ENCODE results near the gene COX7A2. TPM values are rescaled to one million over a fixed set of nuclear protein-coding genes. Genes with fewer than 3 reads are reported as not detected.

COX7A2 gene
- total RNA-seq, 1 donor from 2014 or later: 330 TPM

DNA sequence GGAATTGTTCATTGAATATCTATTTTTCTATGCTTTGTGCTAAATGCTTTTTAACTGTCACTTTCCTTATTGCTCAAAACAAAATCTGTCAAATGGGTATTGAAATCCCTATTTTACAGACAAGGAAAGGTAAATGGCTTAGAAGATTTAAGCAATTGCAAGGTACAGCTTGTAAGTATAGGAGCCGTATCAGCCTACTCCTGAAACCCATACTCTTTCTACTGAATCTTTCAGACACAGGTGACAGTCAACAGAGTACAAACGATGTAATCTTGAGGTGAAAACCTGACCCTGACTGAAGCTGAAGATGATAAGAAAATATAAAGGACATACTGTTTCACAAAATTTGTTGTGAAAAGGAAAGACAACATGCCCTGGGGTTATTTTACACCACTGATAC, 7.0 kb upstream of the COX7A2 start:
- Histone ChIP-seq H3K4me3 (no peak overlapping the region), H3K27me3 (peaks cover 20% of the 10 kb centered on the region), H3F3A (ENCODE audit: low read depth) (peaks cover 25% of the 10 kb centered on the region), H3K4me2 (no peak overlapping the region), H3K9ac (no peak overlapping the region), H4K20me1 (ENCODE audit: low read depth) (no peaks in the 10 kb centered on the region), H2AFZ (replicated peaks) (no peak overlapping the region), H3K27ac (no peak overlapping the region), H3K79me2 (ENCODE audit: low read depth) (no peaks in the 10 kb centered on the region), H3K4me1 (no peaks in the 10 kb centered on the region), H3K36me3 (peaks cover 3% of the 10 kb centered on the region), H3K9me3 (ENCODE audit: low read depth) (no peaks in the 10 kb centered on the region)
- no peaks in the 10 kb centered on the region for H3K27me3 Mint-ChIP-seq (ENCODE audit: insufficient read depth, low read depth)
- TF ChIP-seq EZH2phosphoT487 (IDR thresholded peaks at IDR 0.05) (no peak), EZH2 (IDR thresholded peaks at IDR 0.05) (no peak)
- TF ChIP-seq, protein P1, sequence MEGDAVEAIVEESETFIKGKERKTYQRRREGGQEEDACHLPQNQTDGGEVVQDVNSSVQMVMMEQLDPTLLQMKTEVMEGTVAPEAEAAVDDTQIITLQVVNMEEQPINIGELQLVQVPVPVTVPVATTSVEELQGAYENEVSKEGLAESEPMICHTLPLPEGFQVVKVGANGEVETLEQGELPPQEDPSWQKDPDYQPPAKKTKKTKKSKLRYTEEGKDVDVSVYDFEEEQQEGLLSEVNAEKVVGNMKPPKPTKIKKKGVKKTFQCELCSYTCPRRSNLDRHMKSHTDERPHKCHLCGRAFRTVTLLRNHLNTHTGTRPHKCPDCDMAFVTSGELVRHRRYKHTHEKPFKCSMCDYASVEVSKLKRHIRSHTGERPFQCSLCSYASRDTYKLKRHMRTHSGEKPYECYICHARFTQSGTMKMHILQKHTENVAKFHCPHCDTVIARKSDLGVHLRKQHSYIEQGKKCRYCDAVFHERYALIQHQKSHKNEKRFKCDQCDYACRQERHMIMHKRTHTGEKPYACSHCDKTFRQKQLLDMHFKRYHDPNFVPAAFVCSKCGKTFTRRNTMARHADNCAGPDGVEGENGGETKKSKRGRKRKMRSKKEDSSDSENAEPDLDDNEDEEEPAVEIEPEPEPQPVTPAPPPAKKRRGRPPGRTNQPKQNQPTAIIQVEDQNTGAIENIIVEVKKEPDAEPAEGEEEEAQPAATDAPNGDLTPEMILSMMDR (IDR thresholded peaks at IDR 0.05): no peak
- H3K36me3 Mint-ChIP-seq: no peaks in the 10 kb centered on the region
- no peak for DNase-seq (ENCODE audit: low spot score)
- no peak overlapping the region for H3K4me3 Mint-ChIP-seq
- no peaks in the 10 kb centered on the region for H3K9me3 Mint-ChIP-seq
- no peak overlapping the region for H3K27ac Mint-ChIP-seq
- no peaks in the 10 kb centered on the region for H3K4me1 Mint-ChIP-seq

DNA sequence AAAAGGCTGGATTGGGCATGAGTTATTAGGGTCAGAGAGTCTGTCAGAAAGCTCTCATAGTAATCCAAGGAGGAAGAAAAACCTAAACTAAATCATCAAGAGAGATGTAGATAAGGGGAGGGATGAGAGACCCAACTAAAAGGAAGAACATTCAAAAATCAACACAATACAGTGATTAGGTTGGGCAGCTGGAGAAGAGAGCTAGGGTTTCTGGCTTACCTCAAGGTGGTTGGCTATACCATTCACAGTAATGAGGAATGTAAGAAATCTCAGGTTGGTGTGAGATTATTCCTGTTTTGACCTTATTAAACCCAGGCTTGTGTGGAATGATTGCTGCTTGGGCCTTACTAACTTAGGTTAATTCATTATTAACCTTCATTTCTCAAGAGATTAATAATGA, 6.2 kb upstream of the COX7A2 start:
- Histone ChIP-seq H3K4me2 (no peak overlapping the region), H3F3A (ENCODE audit: low read depth) (peaks cover 22% of the 10 kb centered on the region), H2AFZ (replicated peaks) (no peak overlapping the region), H3K9ac (no peak overlapping the region), H3K9me3 (ENCODE audit: low read depth) (no peaks in the 10 kb centered on the region), H4K20me1 (ENCODE audit: low read depth) (no peaks in the 10 kb centered on the region), H3K36me3 (peaks cover 3% of the 10 kb centered on the region), H3K27ac (no peak overlapping the region), H3K4me1 (no peaks in the 10 kb centered on the region), H3K27me3 (peaks cover 22% of the 10 kb centered on the region), H3K79me2 (ENCODE audit: low read depth) (no peaks in the 10 kb centered on the region), H3K4me3 (no peak overlapping the region)
- peaks cover 1% of the 10 kb centered on the region for H3K4me1 Mint-ChIP-seq
- H3K4me3 Mint-ChIP-seq: no peak overlapping the region
- no peaks in the 10 kb centered on the region for H3K36me3 Mint-ChIP-seq
- no peaks in the 10 kb centered on the region for H3K9me3 Mint-ChIP-seq
- H3K27ac Mint-ChIP-seq: no peak overlapping the region
- TF ChIP-seq, protein P1 (IDR thresholded peaks at IDR 0.05): no peak
- DNase-seq (ENCODE audit: low spot score): no peak
- H3K27me3 Mint-ChIP-seq (ENCODE audit: insufficient read depth, low read depth): no peaks in the 10 kb centered on the region

DNA sequence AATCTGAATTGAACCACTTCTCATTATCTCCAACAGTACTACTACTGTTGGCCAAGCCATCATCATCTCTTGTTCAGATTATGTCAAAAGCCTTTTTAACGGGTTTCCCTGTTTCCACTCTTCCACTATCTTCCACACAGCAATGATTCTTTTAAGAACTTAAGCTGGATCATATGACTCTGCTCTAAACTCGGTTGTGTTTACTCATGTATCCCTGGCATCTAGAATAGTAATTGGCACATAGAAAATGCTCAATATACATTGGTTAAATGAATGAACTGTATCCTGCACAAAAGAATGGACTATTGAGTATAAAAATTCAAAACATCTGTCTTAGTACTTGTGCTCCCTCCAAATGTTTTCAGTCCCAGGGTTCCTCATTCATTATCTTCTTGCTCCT, 2.8 kb upstream of the COX7A2 start:
- no peak overlapping the region for H3K4me3 Mint-ChIP-seq
- H2AFZ ChIP-seq (replicated peaks): no peak overlapping the region
- no peak overlapping the region for H3K9ac ChIP-seq
- H3K27me3 ChIP-seq: peaks cover 22% of the 10 kb centered on the region
- H3K4me1 ChIP-seq: peaks cover 4% of the 10 kb centered on the region
- no peak for DNase-seq (ENCODE audit: low spot score)
- no peak overlapping the region for H3K4me3 ChIP-seq
- H3K27ac ChIP-seq: no peak overlapping the region
- H3K36me3 Mint-ChIP-seq: peaks cover under 1% of the 10 kb centered on the region
- H3K27me3 Mint-ChIP-seq (ENCODE audit: insufficient read depth, low read depth): peaks cover 4% of the 10 kb centered on the region
- peaks cover 14% of the 10 kb centered on the region for H3K4me1 Mint-ChIP-seq
- peaks cover 25% of the 10 kb centered on the region for H3F3A ChIP-seq (ENCODE audit: low read depth)
- peaks cover 21% of the 10 kb centered on the region for H3K79me2 ChIP-seq (ENCODE audit: low read depth)
- TF ChIP-seq EZH2phosphoT487 (IDR thresholded peaks at IDR 0.05): no peak
- TF ChIP-seq, protein P1 (IDR thresholded peaks at IDR 0.05): no peak
- TF ChIP-seq EZH2 (IDR thresholded peaks at IDR 0.05): no peak
- H3K9me3 Mint-ChIP-seq: no peaks in the 10 kb centered on the region
- no peak overlapping the region for H3K4me2 ChIP-seq
- peaks cover 3% of the 10 kb centered on the region for H3K36me3 ChIP-seq
- no peak overlapping the region for H3K27ac Mint-ChIP-seq
- H3K9me3 ChIP-seq (ENCODE audit: low read depth): no peaks in the 10 kb centered on the region
- H4K20me1 ChIP-seq (ENCODE audit: low read depth): no peaks in the 10 kb centered on the region

All from neural progenitor cell (in vitro differentiated cells).